HuH-7 (cell line): ENCODE results near the gene PPIG.
"Not testable (repeated sequence)": the region's sequence is repeated elsewhere in the genome, so short reads cannot be mapped to it uniquely, and the experiment has no call there.

ENCODE experiments used
- DNase-seq: peaks from one replicate; pipeline ENCODE4 v3.0.0; 2011; ENCODE audit warnings: low spot score

Gene PPIG

GRCh38 chr2:169664978-169665930, 81.1 kb downstream of the PPIG start:
- no peak for DNase-seq

- DNase-seq, result no peak
Observed at GRCh38 chr2:169667583-169667982, 83.4 kb downstream of the PPIG start.

- no peak for DNase-seq
Observed at GRCh38 chr2:169670215-169670651, 86.1 kb downstream of the PPIG start.

- DNase-seq, result no peak
Observed at GRCh38 chr2:169670937-169671336, 86.8 kb downstream of the PPIG start.

GRCh38 chr2:169672406-169672805, 88.3 kb downstream of the PPIG start:
- no peak for DNase-seq

- DNase-seq, result no peak
Observed at GRCh38 chr2:169673106-169673505, 89.0 kb downstream of the PPIG start.

GRCh38 chr2:169673921-169674320, 89.8 kb downstream of the PPIG start:
- DNase-seq, result no peak

- peak; percentile 13 for DNase-seq
Observed at GRCh38 chr2:169676357-169676756, 92.2 kb downstream of the PPIG start.

- no peak for DNase-seq
Observed at GRCh38 chr2:169676850-169677249, 92.7 kb downstream of the PPIG start.

- DNase-seq, result no peak
Observed at GRCh38 chr2:169683054-169683424, 98.9 kb downstream of the PPIG start.

GRCh38 chr2:169683425-169684134, 99.4 kb downstream of the PPIG start:
- peak; percentile 25 for DNase-seq

- no peak for DNase-seq
Observed at GRCh38 chr2:169684135-169684565, 100.0 kb downstream of the PPIG start.

GRCh38 chr2:169684712-169685111, 100.6 kb downstream of the PPIG start:
- DNase-seq, result not testable (repeated sequence)

GRCh38 chr2:169686825-169687224, 102.7 kb downstream of the PPIG start:
- DNase-seq, result not testable (repeated sequence)

GRCh38 chr2:169687943-169688342, 103.8 kb downstream of the PPIG start:
- not testable (repeated sequence) for DNase-seq

GRCh38 chr2:169690958-169691357, 106.8 kb downstream of the PPIG start:
- DNase-seq, result no peak
